PC-9 (cell line): ENCODE data around the gene PYM1. TPM values are rescaled to one million over a fixed set of nuclear protein-coding genes. Genes with fewer than 3 reads are reported as not detected.

Experiments used
- BruUV-seq: library from RNA; stranded (reverse); fragments of 400-500 nt; replicated peaks from 2 replicates; lab custom pipeline; 2021; lab: Mats Ljungman, UMichigan
- CTCF ChIA-PET: fragments of 300-600 bp; sonication (Branson Sonifier 250); formaldehyde crosslinking; loops from one replicate; lab custom pipeline; 2022; ENCODE audit warnings: antibody characterized with exemption; lab: Charles Lee
- POLR2A ChIA-PET: fragments of 300-600 bp; sonication (Branson Sonifier 250); formaldehyde crosslinking; loops from one replicate; lab custom pipeline; 2022; ENCODE audit warnings: antibody characterized with exemption; ENCODE audit not compliant: unreplicated experiment; lab: Charles Lee
- DNase-seq, 2 experiments: peaks; one replicate each; pipeline versions ENCODE4 v3.0.0 to v3.0.0-alpha.2; 2015 to 2022; ENCODE audit warnings: mixed read lengths in 1 of 2
- H2AFZ ChIP-seq: fragments of 200-600 bp; sonication (generic); 2 replicates; pipeline ENCODE4 v1.8.1; 2017; ENCODE audit warnings: antibody characterized with exemption
- H3F3A ChIP-seq: fragments of 200-600 bp; sonication (generic); 2 replicates; pipeline ENCODE4 v1.8.1; 2017; ENCODE audit warnings: antibody characterized with exemption, mild to moderate bottlenecking, low read depth; ENCODE audit not compliant: insufficient read depth
- H3K27ac ChIP-seq: fragments of 200-600 bp; sonication (generic); 2 replicates; pipeline ENCODE4 v1.6.1; 2016; ENCODE audit warnings: mixed run types
- H3K27me3 ChIP-seq: fragments of 200-600 bp; sonication (generic); 2 replicates; pipeline ENCODE4 v1.6.1; 2016; ENCODE audit warnings: low read depth, mixed run types; ENCODE audit not compliant: insufficient read depth
- H3K36me3 ChIP-seq: fragments of 200-600 bp; sonication (generic); 2 replicates; pipeline ENCODE4 v1.6.1; 2016; ENCODE audit warnings: low read depth, mixed run types
- H3K4me1 ChIP-seq: fragments of 200-600 bp; sonication (generic); replicated peaks from 2 replicates; pipeline ENCODE4 v1.6.1; 2016; ENCODE audit warnings: mixed run types; ENCODE audit not compliant: insufficient read depth
- H3K4me2 ChIP-seq: fragments of 200-600 bp; sonication (generic); 2 replicates; pipeline ENCODE4 v1.6.1; 2017; ENCODE audit warnings: mixed run types
- H3K4me3 ChIP-seq: fragments of 200-600 bp; sonication (generic); 2 replicates; pipeline ENCODE4 v1.6.1; 2016; ENCODE audit warnings: mixed run types
- H3K79me2 ChIP-seq: fragments of 200-600 bp; sonication (generic); 2 replicates; pipeline ENCODE4 v1.6.1; 2017; ENCODE audit warnings: low read depth, mixed run types
- H3K9me2 ChIP-seq: fragments of 200-600 bp; sonication (generic); 2 replicates; pipeline ENCODE4 v1.8.1; 2017; ENCODE audit warnings: mild to moderate bottlenecking; ENCODE audit not compliant: insufficient read depth
- H3K9me3 ChIP-seq: fragments of 200-600 bp; sonication (generic); 2 replicates; pipeline ENCODE4 v1.8.1; 2016; ENCODE audit warnings: low read depth; ENCODE audit not compliant: insufficient read depth
- H4K20me1 ChIP-seq: fragments of 200-600 bp; sonication (generic); 2 replicates; pipeline ENCODE4 v1.8.1; 2017; ENCODE audit not compliant: insufficient read depth
- CTCF ChIP-seq: fragments of 200-600 bp; sonication (generic); conservative IDR thresholded peaks from 2 replicates; pipeline ENCODE4 v1.6.1; 2017; ENCODE audit warnings: mixed run types, antibody characterized with exemption, mild to moderate bottlenecking, moderate library complexity
- EZH2 ChIP-seq: fragments of 200-600 bp; sonication (generic); IDR thresholded peaks from 2 replicates; pipeline ENCODE4 v1.8.0; 2017; ENCODE audit warnings: antibody characterized with exemption, low read depth
- intact Hi-C: fragments of 100-400 bp; cut with micrococcal nuclease; formaldehyde crosslinking; loops from one replicate; pipeline ENCODE4 v1.10.0; 2022; ENCODE audit not compliant: unreplicated experiment
- total RNA-seq: library from RNA; stranded (reverse); gene quantifications from 2 replicates; pipeline ENCODE4 v1.2.3, GENCODE V29; 2021

The PYM1 gene
- total RNA-seq, 1 experiment from 2014 or later: 54.0 TPM

- TF ChIP-seq CTCF (no peak), EZH2 (no peak)
- H3K9me3 ChIP-seq: no peaks in the 10 kb centered on the region
- no peak overlapping the region for H2AFZ ChIP-seq
- no peak for DNase-seq
- no TSS peak for BruUV-seq
- no peak overlapping the region for H3K4me3 ChIP-seq
- ChIA-PET CTCF (no interaction called here), POLR2A (no interaction called here)
- no peak overlapping the region for H3K4me2 ChIP-seq
- intact Hi-C loops: no loop called here
- H3K36me3 ChIP-seq: peaks cover 8% of the 10 kb centered on the region; the same call in 1 of the 2 replicates
- peaks cover 19% of the 10 kb centered on the region for H3K79me2 ChIP-seq
- peaks cover 21% of the 10 kb centered on the region for H3K4me1 ChIP-seq
- H4K20me1 ChIP-seq: no peaks in the 10 kb centered on the region
- H3K27ac ChIP-seq: no peak overlapping the region
- no peaks in the 10 kb centered on the region for H3K9me2 ChIP-seq
- no peaks in the 10 kb centered on the region for H3K27me3 ChIP-seq
- H3F3A ChIP-seq: peaks cover 7% of the 10 kb centered on the region; the same call in 1 of the 2 replicates
These were observed 36.1 kb upstream of the PYM1 start for GRCh38 chr12:55963760-55964159.

- peak overlapping the region; percentile 58; the same call in 1 of the 2 replicates for H3K27ac ChIP-seq
- peaks cover 43% of the 10 kb centered on the region for H3K4me1 ChIP-seq
- H3K27me3 ChIP-seq: no peaks in the 10 kb centered on the region
- peak; percentile 64 to 71 for DNase-seq
- ChIA-PET CTCF (interaction anchor here (0.6 to 1.6 kb wide), 3 partner anchors 17 to 95 kb away, joined by 3 to 6 read pairs (median 3); partner anchors contain the start of gene RAB5B), POLR2A (interaction anchor here (0.6 to 0.9 kb wide), 5 partner anchors 11 to 1248 kb away, joined by 3 to 9 read pairs (median 3); partner anchors contain the start of gene RAB5B)
- H3K9me2 ChIP-seq: no peaks in the 10 kb centered on the region
- no peak overlapping the region for H3K4me3 ChIP-seq
- no peaks in the 10 kb centered on the region for H4K20me1 ChIP-seq
- H3F3A ChIP-seq: peaks cover 30% of the 10 kb centered on the region
- H3K36me3 ChIP-seq: 0 out of 2 replicates have a peak, but pooled peaks cover 3% of the 10 kb centered on the region
- no TSS peak for BruUV-seq
- H3K79me2 ChIP-seq: no peaks in the 10 kb centered on the region
- no peak for TF ChIP-seq CTCF
- TF ChIP-seq EZH2: no peak
- peak overlapping the region; percentile 49 for H3K4me2 ChIP-seq
- intact Hi-C loops: loop anchor here (10.0 kb wide), 1 partner anchor 88 kb away; the partner anchor contains the start of gene RPS26
- H3K9me3 ChIP-seq: no peaks in the 10 kb centered on the region
- H2AFZ ChIP-seq: no peak overlapping the region
These were observed 29.6 kb upstream of the PYM1 start for GRCh38 chr12:55957106-55957859.

DNA sequence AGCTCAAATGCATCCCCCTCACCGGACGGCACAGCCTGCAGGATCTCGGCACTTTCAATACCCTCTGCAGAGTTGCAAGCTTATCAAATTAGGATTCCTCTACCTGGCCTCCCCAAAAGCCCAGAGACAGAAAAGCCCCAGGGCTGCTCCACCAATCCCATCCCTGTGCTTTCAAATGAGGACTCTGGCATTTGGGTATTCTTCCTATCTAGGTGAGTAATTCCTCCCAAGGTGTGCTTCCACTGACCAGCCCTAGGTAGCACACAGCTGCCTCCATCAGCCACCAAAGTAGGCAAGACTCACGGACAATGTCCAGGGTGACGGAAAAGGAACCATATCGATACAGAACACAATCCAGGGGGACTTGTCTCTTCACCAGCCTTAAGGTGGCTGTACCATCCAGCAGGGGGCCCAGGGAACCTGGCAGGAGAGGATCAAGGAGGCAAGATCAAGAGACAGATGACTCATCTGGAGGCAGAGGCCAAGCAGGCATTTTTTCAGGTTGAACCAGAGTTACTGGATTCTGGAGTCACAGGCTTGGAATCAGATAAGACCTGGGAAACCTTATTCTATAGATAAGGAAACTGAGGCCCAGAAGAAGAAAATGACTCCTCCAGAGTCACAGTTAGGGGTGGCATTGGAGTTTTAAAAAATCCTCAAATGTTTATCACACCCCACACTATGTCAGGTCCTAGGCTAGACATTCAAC is 28.3 kb upstream of the PYM1 start:
- POLR2A ChIA-PET: interaction anchor here (0.5 to 1.2 kb wide), 2 partner anchors 19 to 138 kb away, joined by 3 to 5 read pairs; partner anchors contain the start of gene SARNP

More for the DNA sequence above, 28.3 kb upstream of the PYM1 start:
- no peaks in the 10 kb centered on the region for H3K9me3 ChIP-seq
- peaks cover 43% of the 10 kb centered on the region for H3K4me1 ChIP-seq
- no peak overlapping the region for H2AFZ ChIP-seq
- peak overlapping the region; percentile 58 for H3K27ac ChIP-seq
- DNase-seq: peak; percentile 84 to 93
- no peak overlapping the region for H3K4me3 ChIP-seq
- H3F3A ChIP-seq: peaks cover 30% of the 10 kb centered on the region
- H3K79me2 ChIP-seq: no peaks in the 10 kb centered on the region
- peak overlapping the region; percentile 49 for H3K4me2 ChIP-seq
- no peaks in the 10 kb centered on the region for H3K27me3 ChIP-seq
- 0 out of 2 replicates have a peak, but pooled peaks cover 3% of the 10 kb centered on the region for H3K36me3 ChIP-seq
- no peaks in the 10 kb centered on the region for H4K20me1 ChIP-seq
- TF ChIP-seq EZH2 (no peak), CTCF (peak; percentile 81)
- BruUV-seq: TSS peak; percentile 24
- H3K9me2 ChIP-seq: no peaks in the 10 kb centered on the region
- intact Hi-C loops: loop anchor here (1.0 to 10.0 kb wide), 2 partner anchors 18 to 89 kb away; partner anchors contain the start of genes RAB5B and RPS26
- CTCF ChIA-PET: interaction anchor here (0.6 kb wide), 1 partner anchor 40 kb away, joined by 3 read pairs; no protein-coding TSS in a partner anchor
